ENCODE results near the gene KLF1. TPM values are rescaled to one million over a fixed set of nuclear protein-coding genes. Genes with fewer than 3 reads are reported as not detected.

KLF1 gene
- total RNA-seq, 1 experiment from 2014 or later: not detected

GRCh38 chr19:12843328-12843727, 43.7 kb downstream of the KLF1 start:
- Histone ChIP-seq H3K4me3 (replicated peaks in 1 of 2; ENCODE audit: low read depth in 1 of 2, low read length in 2 of 2) (no peak overlapping the region), H3K9me3 (ENCODE audit: control insufficient read depth in 1 of 2, insufficient read depth in 1 of 2, low read depth in 1 of 2, low read length in 2 of 2) (no peaks in the 10 kb centered on the region), H3K4me1 (ENCODE audit: control insufficient read depth in 1 of 2, insufficient read depth in 2 of 2, low read length in 2 of 2) (peaks cover 16 to 42% of the 10 kb centered on the region in 2 experiments; a peak in 3 of 4 replicates), H3K9me2 (ENCODE audit: insufficient read depth) (no peaks in the 10 kb centered on the region), H3K4me2 (ENCODE audit: low read length) (no peak overlapping the region), H3K79me2 (ENCODE audit: insufficient read depth, low read length) (peaks cover 36% of the 10 kb centered on the region; the same call in 1 of the 2 replicates), H2AFZ (ENCODE audit: low read depth, low read length, poor library complexity, severe bottlenecking) (no peak overlapping the region), H3K27ac (ENCODE audit: low read depth, low read length) (no peak overlapping the region), H3K9ac (ENCODE audit: low read length) (no peak overlapping the region), H3K27me3 (ENCODE audit: insufficient read depth, low read length) (no peaks in the 10 kb centered on the region), H4K20me1 (ENCODE audit: insufficient read depth) (no peaks in the 10 kb centered on the region), H3K36me3 (ENCODE audit: control insufficient read depth in 1 of 2, insufficient read depth in 2 of 2, low read length in 2 of 2) (peaks cover 5 to 11% of the 10 kb centered on the region in 2 experiments; a peak in 1 of 4 replicates)
- RAD21 ChIA-PET (ENCODE audit: low non-redundant PET in 1 of 2, low total read pairs in 2 of 2, uncharacterized antibody in 2 of 2, unreplicated experiment in 2 of 2): no interaction called here
- CTCF ChIA-PET: no interaction called here
- POLR2A ChIA-PET: no interaction called here
- TF ChIP-seq ATF3 (IDR thresholded peaks at IDR 0.05): no peak
- TF ChIP-seq ZFX (IDR thresholded peaks at IDR 0.05): no peak
- no peak for TF ChIP-seq ELF1 (IDR thresholded peaks at IDR 0.05; ENCODE audit: borderline replicate concordance, low read depth)
- no peak for TF ChIP-seq FOSL1 (IDR thresholded peaks at IDR 0.05; ENCODE audit: low read depth)
- no peak for TF ChIP-seq CEBPB (IDR thresholded peaks at IDR 0.05; ENCODE audit: low read depth)
- no peak for TF ChIP-seq SRF (IDR thresholded peaks at IDR 0.05; ENCODE audit: low read depth)
- no peak for TF ChIP-seq ZBTB33 (IDR thresholded peaks at IDR 0.05; ENCODE audit: extremely low read depth, insufficient replicate concordance, low read length)
- no peak for TF ChIP-seq RAD21 (IDR thresholded peaks at IDR 0.05; ENCODE audit: low read depth)
- no peak for TF ChIP-seq POLR2AphosphoS5 (IDR thresholded peaks at IDR 0.05; ENCODE audit: low read depth, low read length)
- TF ChIP-seq EZH2 (IDR thresholded peaks at IDR 0.05): no peak
- TF ChIP-seq, protein P1, sequence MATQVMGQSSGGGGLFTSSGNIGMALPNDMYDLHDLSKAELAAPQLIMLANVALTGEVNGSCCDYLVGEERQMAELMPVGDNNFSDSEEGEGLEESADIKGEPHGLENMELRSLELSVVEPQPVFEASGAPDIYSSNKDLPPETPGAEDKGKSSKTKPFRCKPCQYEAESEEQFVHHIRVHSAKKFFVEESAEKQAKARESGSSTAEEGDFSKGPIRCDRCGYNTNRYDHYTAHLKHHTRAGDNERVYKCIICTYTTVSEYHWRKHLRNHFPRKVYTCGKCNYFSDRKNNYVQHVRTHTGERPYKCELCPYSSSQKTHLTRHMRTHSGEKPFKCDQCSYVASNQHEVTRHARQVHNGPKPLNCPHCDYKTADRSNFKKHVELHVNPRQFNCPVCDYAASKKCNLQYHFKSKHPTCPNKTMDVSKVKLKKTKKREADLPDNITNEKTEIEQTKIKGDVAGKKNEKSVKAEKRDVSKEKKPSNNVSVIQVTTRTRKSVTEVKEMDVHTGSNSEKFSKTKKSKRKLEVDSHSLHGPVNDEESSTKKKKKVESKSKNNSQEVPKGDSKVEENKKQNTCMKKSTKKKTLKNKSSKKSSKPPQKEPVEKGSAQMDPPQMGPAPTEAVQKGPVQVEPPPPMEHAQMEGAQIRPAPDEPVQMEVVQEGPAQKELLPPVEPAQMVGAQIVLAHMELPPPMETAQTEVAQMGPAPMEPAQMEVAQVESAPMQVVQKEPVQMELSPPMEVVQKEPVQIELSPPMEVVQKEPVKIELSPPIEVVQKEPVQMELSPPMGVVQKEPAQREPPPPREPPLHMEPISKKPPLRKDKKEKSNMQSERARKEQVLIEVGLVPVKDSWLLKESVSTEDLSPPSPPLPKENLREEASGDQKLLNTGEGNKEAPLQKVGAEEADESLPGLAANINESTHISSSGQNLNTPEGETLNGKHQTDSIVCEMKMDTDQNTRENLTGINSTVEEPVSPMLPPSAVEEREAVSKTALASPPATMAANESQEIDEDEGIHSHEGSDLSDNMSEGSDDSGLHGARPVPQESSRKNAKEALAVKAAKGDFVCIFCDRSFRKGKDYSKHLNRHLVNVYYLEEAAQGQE (IDR thresholded peaks at IDR 0.05; ENCODE audit: low read depth): no peak
- TF ChIP-seq SP1 (IDR thresholded peaks at IDR 0.05; ENCODE audit: low read depth): no peak
- no peak for TF ChIP-seq EZH2phosphoT487 (IDR thresholded peaks at IDR 0.05; ENCODE audit: borderline replicate concordance)
- TF ChIP-seq SIN3A (IDR thresholded peaks at IDR 0.05; ENCODE audit: low read depth): no peak
- no peak for TF ChIP-seq ZNF274 (IDR thresholded peaks at IDR 0.05; ENCODE audit: low read depth, low read length)
- TF ChIP-seq JUND (IDR thresholded peaks at IDR 0.05): no peak
- no peak for TF ChIP-seq TCF7L2 (IDR thresholded peaks at IDR 0.05; ENCODE audit: borderline replicate concordance, extremely low read depth, insufficient read depth, insufficient read length)
- TF ChIP-seq MAX (IDR thresholded peaks at IDR 0.05): no peak
- no peak for ATAC-seq
- intact Hi-C loops (cut with micrococcal nuclease): no loop called here
- DNase-seq (ENCODE audit: low read depth, low spot score): no peak
- no TSS peak for BruUV-seq (replicated peaks)
